ENCODE results near the gene FKBP4. TPM values are rescaled to one million over a fixed set of nuclear protein-coding genes. Genes with fewer than 3 reads are reported as not detected.

FKBP4 gene
- total and polyA plus RNA-seq, 2 of the 13 experiments (the other 11 are each of a cell fraction or from before 2014, with no cell fraction given), result 25.7 to 66.1 TPM

DNA sequence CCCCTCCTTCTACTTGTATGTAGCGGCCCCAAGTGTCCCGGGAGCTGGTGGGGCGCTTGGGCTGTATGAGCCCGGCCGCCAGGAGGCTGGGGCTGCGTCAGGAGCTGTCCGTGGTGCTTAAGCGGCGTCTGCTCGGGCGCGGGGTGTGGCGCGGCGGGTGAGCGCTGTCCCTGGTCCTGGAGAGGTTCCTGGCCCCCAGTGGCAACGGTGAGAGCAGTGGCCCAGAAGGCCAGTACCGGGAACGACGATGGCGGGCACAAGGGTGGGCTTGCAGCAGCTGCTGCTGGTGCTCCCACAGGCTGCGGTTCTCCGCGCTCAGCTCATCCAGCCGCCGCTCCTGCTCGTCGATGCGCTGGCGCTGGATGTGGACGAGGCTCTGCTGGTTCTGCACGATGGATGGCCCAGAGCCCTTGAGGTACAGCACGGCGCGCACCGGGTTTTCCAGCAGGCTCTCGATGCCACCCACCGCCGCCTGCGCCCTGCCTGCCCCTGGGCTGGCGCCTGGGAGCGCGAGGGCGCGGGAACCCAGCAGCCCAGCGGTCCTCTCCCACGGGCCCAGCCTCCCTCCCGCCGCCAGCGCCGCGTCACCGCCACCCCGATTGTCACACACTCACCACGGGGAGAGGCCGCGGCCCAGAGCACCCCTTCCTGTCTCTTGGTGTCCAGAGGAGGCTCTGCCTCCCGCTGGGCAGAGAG lies 41.9 kb upstream of the FKBP4 start (continued):
- no peak for TF ChIP-seq NR2F6 (IDR thresholded peaks at IDR 0.05)
- peak; percentile 87 for TF ChIP-seq NR2F6 (CRISPR knock-in tag; IDR thresholded peaks at IDR 0.05)
- peak; percentile 85 for TF ChIP-seq MLX (CRISPR knock-in tag; IDR thresholded peaks at IDR 0.05)
- peak; percentile 97 for TF ChIP-seq ZNF350 (CRISPR knock-in tag; IDR thresholded peaks at IDR 0.05; ENCODE audit: borderline replicate concordance, low read depth)
- peak; percentile 92 for TF ChIP-seq ZBTB21 (CRISPR knock-in tag; IDR thresholded peaks at IDR 0.05)
- TF ChIP-seq, protein P1, sequence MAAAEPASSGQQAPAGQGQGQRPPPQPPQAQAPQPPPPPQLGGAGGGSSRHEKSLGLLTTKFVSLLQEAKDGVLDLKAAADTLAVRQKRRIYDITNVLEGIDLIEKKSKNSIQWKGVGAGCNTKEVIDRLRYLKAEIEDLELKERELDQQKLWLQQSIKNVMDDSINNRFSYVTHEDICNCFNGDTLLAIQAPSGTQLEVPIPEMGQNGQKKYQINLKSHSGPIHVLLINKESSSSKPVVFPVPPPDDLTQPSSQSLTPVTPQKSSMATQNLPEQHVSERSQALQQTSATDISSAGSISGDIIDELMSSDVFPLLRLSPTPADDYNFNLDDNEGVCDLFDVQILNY (CRISPR knock-in tag; conservative IDR thresholded peaks at IDR 0.05), result peak; percentile 98
- TF ChIP-seq DDIT3 (CRISPR knock-in tag; IDR thresholded peaks at IDR 0.05), result peak; percentile 95; the same call in 1 of the 2 replicates
- TF ChIP-seq, protein P2, sequence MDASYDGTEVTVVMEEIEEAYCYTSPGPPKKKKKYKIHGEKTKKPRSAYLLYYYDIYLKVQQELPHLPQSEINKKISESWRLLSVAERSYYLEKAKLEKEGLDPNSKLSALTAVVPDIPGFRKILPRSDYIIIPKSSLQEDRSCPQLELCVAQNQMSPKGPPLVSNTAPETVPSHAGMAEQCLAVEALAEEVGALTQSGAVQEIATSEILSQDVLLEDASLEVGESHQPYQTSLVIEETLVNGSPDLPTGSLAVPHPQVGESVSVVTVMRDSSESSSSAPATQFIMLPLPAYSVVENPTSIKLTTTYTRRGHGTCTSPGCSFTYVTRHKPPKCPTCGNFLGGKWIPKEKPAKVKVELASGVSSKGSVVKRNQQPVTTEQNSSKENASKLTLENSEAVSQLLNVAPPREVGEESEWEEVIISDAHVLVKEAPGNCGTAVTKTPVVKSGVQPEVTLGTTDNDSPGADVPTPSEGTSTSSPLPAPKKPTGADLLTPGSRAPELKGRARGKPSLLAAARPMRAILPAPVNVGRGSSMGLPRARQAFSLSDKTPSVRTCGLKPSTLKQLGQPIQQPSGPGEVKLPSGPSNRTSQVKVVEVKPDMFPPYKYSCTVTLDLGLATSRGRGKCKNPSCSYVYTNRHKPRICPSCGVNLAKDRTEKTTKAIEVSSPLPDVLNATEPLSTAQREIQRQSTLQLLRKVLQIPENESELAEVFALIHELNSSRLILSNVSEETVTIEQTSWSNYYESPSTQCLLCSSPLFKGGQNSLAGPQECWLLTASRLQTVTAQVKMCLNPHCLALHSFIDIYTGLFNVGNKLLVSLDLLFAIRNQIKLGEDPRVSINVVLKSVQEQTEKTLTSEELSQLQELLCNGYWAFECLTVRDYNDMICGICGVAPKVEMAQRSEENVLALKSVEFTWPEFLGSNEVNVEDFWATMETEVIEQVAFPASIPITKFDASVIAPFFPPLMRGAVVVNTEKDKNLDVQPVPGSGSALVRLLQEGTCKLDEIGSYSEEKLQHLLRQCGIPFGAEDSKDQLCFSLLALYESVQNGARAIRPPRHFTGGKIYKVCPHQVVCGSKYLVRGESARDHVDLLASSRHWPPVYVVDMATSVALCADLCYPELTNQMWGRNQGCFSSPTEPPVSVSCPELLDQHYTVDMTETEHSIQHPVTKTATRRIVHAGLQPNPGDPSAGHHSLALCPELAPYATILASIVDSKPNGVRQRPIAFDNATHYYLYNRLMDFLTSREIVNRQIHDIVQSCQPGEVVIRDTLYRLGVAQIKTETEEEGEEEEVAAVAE (CRISPR knock-in tag; IDR thresholded peaks at IDR 0.05; ENCODE audit: borderline replicate concordance), result peak; percentile 98
- peak; percentile 99 for TF ChIP-seq ZNF577 (CRISPR knock-in tag; IDR thresholded peaks at IDR 0.05; ENCODE audit: borderline replicate concordance, low read depth)
- peak; percentile 99 for TF ChIP-seq ZBED4 (CRISPR knock-in tag; IDR thresholded peaks at IDR 0.05; ENCODE audit: borderline replicate concordance)
- TF ChIP-seq ZNF580 (CRISPR knock-in tag; IDR thresholded peaks at IDR 0.05; ENCODE audit: borderline replicate concordance, low read depth), result peak; percentile 100
- peak; percentile 100 for TF ChIP-seq SRY (CRISPR knock-in tag; IDR thresholded peaks at IDR 0.05)
- TF ChIP-seq ZBTB20 (CRISPR knock-in tag; IDR thresholded peaks at IDR 0.05; ENCODE audit: borderline replicate concordance, low read depth), result peak; percentile 100
- TF ChIP-seq ZNF281 (CRISPR knock-in tag; IDR thresholded peaks at IDR 0.05; ENCODE audit: borderline replicate concordance), result peak; percentile 94

Data from HepG2 (cell line).